ENCODE measurements around the gene SPATS2L. TPM values are rescaled to one million over a fixed set of nuclear protein-coding genes. Genes with fewer than 3 reads are reported as not detected.

SPATS2L gene
- total RNA-seq, 1 donor from 2014 or later = 100 TPM

GRCh38 chr2:200396781-200397242, 90.3 kb downstream of the SPATS2L start:
- no peak for TF ChIP-seq CTCF (IDR thresholded peaks at IDR 0.05)
- Histone ChIP-seq H3K27ac (no peak overlapping the region), H3K4me1 (no peaks in the 10 kb centered on the region), H3K36me3 (no peaks in the 10 kb centered on the region), H3K9me3 (no peaks in the 10 kb centered on the region), H3K4me3 (no peak overlapping the region), H3K27me3 (ENCODE audit: low read depth) (no peaks in the 10 kb centered on the region)
- ATAC-seq = peak; percentile 34 to 70
- no peak for DNase-seq
- intact Hi-C loops (cut with DNase I) = no loop called here

- no peaks in the 10 kb centered on the region for H3K9me3 ChIP-seq
- H3K36me3 ChIP-seq = no peaks in the 10 kb centered on the region
- H3K27ac ChIP-seq = no peak overlapping the region
- TF ChIP-seq CTCF (IDR thresholded peaks at IDR 0.05) = no peak
- no peak overlapping the region for H3K4me3 ChIP-seq
- DNase-seq (no peak), ATAC-seq (no peak)
- H3K4me1 ChIP-seq = no peaks in the 10 kb centered on the region
- intact Hi-C loops (cut with DNase I) = no loop called here
- no peaks in the 10 kb centered on the region for H3K27me3 ChIP-seq (ENCODE audit: low read depth)
These were observed 91.3 kb downstream of the SPATS2L start for GRCh38 chr2:200397785-200398184.

- Histone ChIP-seq H3K4me1 (no peaks in the 10 kb centered on the region), H3K27ac (no peak overlapping the region), H3K9me3 (no peaks in the 10 kb centered on the region), H3K4me3 (no peak overlapping the region), H3K27me3 (ENCODE audit: low read depth) (no peaks in the 10 kb centered on the region), H3K36me3 (no peaks in the 10 kb centered on the region)
- DNase-seq (no peak), ATAC-seq (no peak)
- intact Hi-C loops (cut with DNase I) = no loop called here
- no peak for TF ChIP-seq CTCF (IDR thresholded peaks at IDR 0.05)
These were observed 92.6 kb downstream of the SPATS2L start for GRCh38 chr2:200399046-200399445.

- no peaks in the 10 kb centered on the region for H3K36me3 ChIP-seq
- no peaks in the 10 kb centered on the region for H3K4me1 ChIP-seq
- H3K27me3 ChIP-seq (ENCODE audit: low read depth) = no peaks in the 10 kb centered on the region
- ATAC-seq = no peak
- H3K9me3 ChIP-seq = no peaks in the 10 kb centered on the region
- intact Hi-C loops (cut with DNase I) = no loop called here
- H3K4me3 ChIP-seq = no peak overlapping the region
- no peak for DNase-seq
- TF ChIP-seq CTCF (IDR thresholded peaks at IDR 0.05) = no peak
- no peak overlapping the region for H3K27ac ChIP-seq
These were observed 93.1 kb downstream of the SPATS2L start for GRCh38 chr2:200399636-200400035.

- Histone ChIP-seq H3K4me3 (no peak overlapping the region), H3K36me3 (no peaks in the 10 kb centered on the region), H3K9me3 (no peaks in the 10 kb centered on the region), H3K4me1 (peaks cover 33% of the 10 kb centered on the region), H3K27ac (no peak overlapping the region), H3K27me3 (ENCODE audit: low read depth) (no peaks in the 10 kb centered on the region)
- no peak for TF ChIP-seq CTCF (IDR thresholded peaks at IDR 0.05)
- DNase-seq (no peak), ATAC-seq (peak in 1 of 2 donors; percentile 22)
- intact Hi-C loops (cut with DNase I) = no loop called here
These were observed 97.3 kb downstream of the SPATS2L start for GRCh38 chr2:200403814-200404213.

- no peak for TF ChIP-seq CTCF (IDR thresholded peaks at IDR 0.05)
- DNase-seq (no peak), ATAC-seq (no peak)
- Histone ChIP-seq H3K27me3 (ENCODE audit: low read depth) (no peaks in the 10 kb centered on the region), H3K27ac (no peak overlapping the region), H3K36me3 (no peaks in the 10 kb centered on the region), H3K4me3 (no peak overlapping the region), H3K9me3 (no peaks in the 10 kb centered on the region), H3K4me1 (peaks cover 33% of the 10 kb centered on the region)
- intact Hi-C loops (cut with DNase I) = no loop called here
These were observed 98.1 kb downstream of the SPATS2L start for GRCh38 chr2:200404615-200405014.

All from lower lobe of right lung (tissue), 2 donors.